HG03457 (cell line): ENCODE results near the gene SUMO2.
"Not testable (repeated sequence)": the region's sequence is repeated elsewhere in the genome, so short reads cannot be mapped to it uniquely, and the experiment has no call there.

Source experiments
- ATAC-seq: cut with Tn5 transposase; IDR thresholded peaks from one replicate; pipeline ENCODE4 v1.9.1; 2021; ENCODE audit warnings: moderate number of reproducible peaks; ENCODE audit not compliant: unreplicated experiment

The SUMO2 gene

GRCh38 chr17:75182319-75182568 is 515 bp downstream of the SUMO2 start:
- ATAC-seq = no peak

GRCh38 chr17:75181608-75182318 is 996 bp downstream of the SUMO2 start:
- no peak for ATAC-seq

GRCh38 chr17:75181110-75181509 is 1.6 kb downstream of the SUMO2 start:
- no peak for ATAC-seq

GRCh38 chr17:75178453-75178852 is 4.3 kb downstream of the SUMO2 start:
- no peak for ATAC-seq

GRCh38 chr17:75176625-75177024 is 6.1 kb downstream of the SUMO2 start:
- no peak for ATAC-seq

- ATAC-seq = no peak
These were observed 7.8 kb downstream of the SUMO2 start for GRCh38 chr17:75174996-75175395.

GRCh38 chr17:75173526-75173925 is 9.2 kb downstream of the SUMO2 start:
- ATAC-seq = no peak

GRCh38 chr17:75168998-75169397 is 13.8 kb downstream of the SUMO2 start:
- no peak for ATAC-seq

GRCh38 chr17:75164606-75165005 is 18.2 kb downstream of the SUMO2 start:
- ATAC-seq = not testable (repeated sequence)

GRCh38 chr17:75163074-75163473 is 19.7 kb downstream of the SUMO2 start:
- no peak for ATAC-seq

- ATAC-seq = no peak
These were observed 22.5 kb downstream of the SUMO2 start for GRCh38 chr17:75160211-75160610.

GRCh38 chr17:75159196-75160031 is 23.3 kb downstream of the SUMO2 start:
- no peak for ATAC-seq

GRCh38 chr17:75158480-75158879 is 24.3 kb downstream of the SUMO2 start:
- not testable (repeated sequence) for ATAC-seq

GRCh38 chr17:75155191-75155601 is 27.6 kb downstream of the SUMO2 start:
- ATAC-seq = no peak

- peak; percentile 84 for ATAC-seq
These were observed 28.3 kb downstream of the SUMO2 start, which contains the start of gene JPT1 for GRCh38 chr17:75154195-75155106. Gene JPT1, minus strand, starts transcription at chr17:75154512. Its CDS starts 115 bp downstream, at chr17:75154397.

- ATAC-seq = peak; percentile 7
These were observed 29.0 kb downstream of the SUMO2 start for GRCh38 chr17:75153780-75154194.

GRCh38 chr17:75152922-75153779 is 29.6 kb downstream of the SUMO2 start:
- ATAC-seq = no peak

- no peak for ATAC-seq
These were observed 30.2 kb downstream of the SUMO2 start for GRCh38 chr17:75152523-75152921.

GRCh38 chr17:75151930-75152329 is 30.8 kb downstream of the SUMO2 start:
- no peak for ATAC-seq

- ATAC-seq = no peak
These were observed 34.7 kb downstream of the SUMO2 start for GRCh38 chr17:75147878-75148546.
